Esophagus squamous epithelium (tissue), 5 donors: ENCODE data around the gene VGLL4. TPM values are rescaled to one million over a fixed set of nuclear protein-coding genes. Genes with fewer than 3 reads are reported as not detected.

Experiments
- DNase-seq: peaks from one replicate; lab custom pipeline; 2025; lab: John Stamatoyannopoulos, UW
- H3K27ac ChIP-seq, 4 donors: fragments of 200-600 bp; sonication (generic); one replicate each; pipeline ENCODE4 v1.5.1; 2016 to 2019; ENCODE audit warnings: mild to moderate bottlenecking in 1 of 4
- H3K27me3 ChIP-seq, 4 donors: fragments of 200-600 bp; sonication (generic); 1 replicate in 3 of 4; 2 replicates in 1 of 4; pipeline versions ENCODE4 v1.5.1 to v1.6.0; 2017 to 2021; ENCODE audit warnings: antibody characterized with exemption in 1 of 4
- H3K36me3 ChIP-seq, 3 donors: fragments of 200-600 bp; sonication (generic); one replicate each; pipeline ENCODE4 v1.5.1; 2016 to 2019
- H3K4me1 ChIP-seq, 3 donors: fragments of 200-600 bp; sonication (generic); one replicate each; pipeline ENCODE4 v1.5.1; 2017 to 2019
- H3K4me3 ChIP-seq, 4 donors: fragments of 200-600 bp; sonication (generic); 1 replicate in 3 of 4; 2 replicates in 1 of 4; pipeline ENCODE4 v1.5.1; 2016 to 2019; ENCODE audit warnings: mild to moderate bottlenecking in 2 of 4, moderate library complexity in 1 of 4
- H3K9me3 ChIP-seq, 3 donors: fragments of 200-600 bp; sonication (generic); one replicate each; pipeline ENCODE4 v1.5.1; 2016 to 2019
- CTCF ChIP-seq, 6 experiments: fragments of 450-650 bp in 4 of 6; fragments of 200-600 bp in 2 of 6; sonication (generic) in 2 of 6; IDR thresholded peaks; one replicate each; pipeline ENCODE4 v1.5.1; 2016 to 2019; ENCODE audit warnings: antibody characterized with exemption in 6 of 6, mild to moderate bottlenecking in 4 of 6, moderate library complexity in 4 of 6
- POLR2A ChIP-seq, 4 donors: fragments of 450-650 bp; IDR thresholded peaks; one replicate each; pipeline ENCODE4 v1.6.1; 2017; ENCODE audit warnings: antibody characterized with exemption in 4 of 4, mild to moderate bottlenecking in 4 of 4, moderate library complexity in 3 of 4
- WGBS, 2 donors: methylation state at CpG; one replicate each; pipeline ENCODE4 v1.1.5; 2018; 5-methylcytosine and 5-hydroxymethylcytosine counted together
- intact Hi-C: fragments of 100-400 bp; cut with DNase I; formaldehyde crosslinking; loops from one replicate; pipeline ENCODE4 v1.15.0; 2022
- total RNA-seq, 4 donors: library from RNA; depleted of rRNA; stranded (reverse); fragments of >200 nt; gene quantifications; one replicate each; pipeline ENCODE4 v1.1.0, GENCODE V29; 2016
- donor health status: DM: yes; HTN: yes; CAD: no.

VGLL4 gene
- total RNA-seq, 4 donors from 2014 or later: 31.8 to 50.0 (median 44.5) TPM

- H3K36me3 ChIP-seq: no peaks in the 10 kb centered on the region
- intact Hi-C loops: no loop called here
- no peaks in the 10 kb centered on the region for H3K9me3 ChIP-seq
- no peak overlapping the region for H3K4me3 ChIP-seq
- DNase-seq: no peak
- no peak for TF ChIP-seq POLR2A (IDR thresholded peaks at IDR 0.05)
- no peak for TF ChIP-seq CTCF (IDR thresholded peaks at IDR 0.05)
- 60 to 73% methylated on average over 9 of the region's 17 CpGs for WGBS, 2 donors
- no peaks in the 10 kb centered on the region for H3K27me3 ChIP-seq
- H3K27ac ChIP-seq: peak overlapping the region in 2 of 4 donors; percentile 52 to 57
- H3K4me1 ChIP-seq: peaks cover 0 to 17% (median 3%) of the 10 kb centered on the region in 3 donors
Measured at GRCh38 chr3:11544412-11545181, 99.1 kb downstream of the VGLL4 start.

- no peaks in the 10 kb centered on the region for H3K27me3 ChIP-seq
- intact Hi-C loops: no loop called here
- peak overlapping the region in 1 of 4 donors; percentile 52 for H3K27ac ChIP-seq
- 100% methylated on average over 2 of the region's 6 CpGs; no CpG with 5 or more reads in 1 of the 2 donors for WGBS, 2 donors
- TF ChIP-seq POLR2A (IDR thresholded peaks at IDR 0.05) (no peak), CTCF (IDR thresholded peaks at IDR 0.05) (no peak)
- no peak for DNase-seq
- H3K9me3 ChIP-seq: no peaks in the 10 kb centered on the region
- no peaks in the 10 kb centered on the region for H3K36me3 ChIP-seq
- H3K4me3 ChIP-seq: no peak overlapping the region
- H3K4me1 ChIP-seq: peaks cover 0 to 17% (median 3%) of the 10 kb centered on the region in 3 donors
Measured at GRCh38 chr3:11543948-11544387, 99.7 kb downstream of the VGLL4 start.

GRCh38 chr3:11543141-11543947 is 100.4 kb downstream of the VGLL4 start:
- Histone ChIP-seq H3K27ac (no peak overlapping the region), H3K9me3 (no peaks in the 10 kb centered on the region), H3K4me1 (peaks cover 0 to 17% (median 0%) of the 10 kb centered on the region in 3 donors), H3K4me3 (no peak overlapping the region), H3K36me3 (no peaks in the 10 kb centered on the region), H3K27me3 (no peaks in the 10 kb centered on the region)
- intact Hi-C loops: no loop called here
- no peak for DNase-seq
- TF ChIP-seq POLR2A (IDR thresholded peaks at IDR 0.05) (no peak), CTCF (IDR thresholded peaks at IDR 0.05) (no peak)
- WGBS, 2 donors: 97 to 98% methylated on average over 6 to 8 of the region's 19 CpGs

GRCh38 chr3:11542551-11542950 is 101.2 kb downstream of the VGLL4 start:
- no peak for DNase-seq
- Histone ChIP-seq H3K36me3 (no peaks in the 10 kb centered on the region), H3K9me3 (no peaks in the 10 kb centered on the region), H3K27me3 (no peaks in the 10 kb centered on the region), H3K4me1 (peaks cover 0 to 17% (median 0%) of the 10 kb centered on the region in 3 donors), H3K27ac (no peak overlapping the region), H3K4me3 (no peak overlapping the region)
- WGBS, 2 donors: 90 to 94% methylated on average over 5 to 6 of the region's 7 CpGs
- TF ChIP-seq POLR2A (IDR thresholded peaks at IDR 0.05): no peak
- TF ChIP-seq CTCF (IDR thresholded peaks at IDR 0.05): no peak
- intact Hi-C loops: no loop called here
